A673 (cell line): ENCODE results near the gene LARGE1.

Experiments used
- CTCF ChIP-seq: fragments of 300-800, 200-600 bp; sonication (generic); conservative IDR thresholded peaks from 2 replicates; pipeline ENCODE4 v1.5.1; 2017; ENCODE audit warnings: low read depth, mild to moderate bottlenecking, antibody characterized with exemption, low read length, moderate library complexity, mixed read lengths
- EZH2 ChIP-seq: fragments of 200-600 bp; sonication (generic); IDR thresholded peaks from 2 replicates; pipeline ENCODE4 v1.6.1; 2017; ENCODE audit warnings: borderline replicate concordance, low read depth, mild to moderate bottlenecking, mixed read lengths, antibody characterized with exemption, low read length; ENCODE audit not compliant: poor library complexity, severe bottlenecking

- TF ChIP-seq CTCF: no peak
- TF ChIP-seq EZH2: no peak
Measured at GRCh38 chr22:33903012-33903411, 17.3 kb downstream of the LARGE1 start.
